EL (cell line): Measurements from ENCODE around the gene ARHGEF17.
A peak's percentile ranks its signal among the peaks of the same experiment; 100 is the strongest.

Source experiments
- DNase-seq: peaks from one replicate; pipeline ENCODE4 v3.0.0-alpha.2; 2016

The ARHGEF17 gene

GRCh38 chr11:73315293-73316020, 7.4 kb downstream of the ARHGEF17 start:
- DNase-seq, result peak; percentile 25

- DNase-seq, result no peak
Observed at GRCh38 chr11:73316422-73316821, 8.3 kb downstream of the ARHGEF17 start.

GRCh38 chr11:73317373-73317772, 9.3 kb downstream of the ARHGEF17 start:
- DNase-seq, result no peak

GRCh38 chr11:73317803-73318202, 9.7 kb downstream of the ARHGEF17 start:
- DNase-seq, result no peak

GRCh38 chr11:73318501-73319011, 10.5 kb downstream of the ARHGEF17 start:
- no peak for DNase-seq

- peak; percentile 57 for DNase-seq
Observed at GRCh38 chr11:73320763-73321603, 12.9 kb downstream of the ARHGEF17 start.

GRCh38 chr11:73321604-73322381, 13.7 kb downstream of the ARHGEF17 start:
- peak; percentile 93 for DNase-seq

GRCh38 chr11:73322382-73323306, 14.6 kb downstream of the ARHGEF17 start:
- DNase-seq, result peak; percentile 55

- DNase-seq, result peak; percentile 93
Observed at GRCh38 chr11:73323464-73323863, 15.4 kb downstream of the ARHGEF17 start.

- no peak for DNase-seq
Observed at GRCh38 chr11:73324116-73324515, 16.0 kb downstream of the ARHGEF17 start.

- DNase-seq, result no peak
Observed at GRCh38 chr11:73324665-73325035, 16.6 kb downstream of the ARHGEF17 start.

- DNase-seq, result peak; percentile 81
Observed at GRCh38 chr11:73325036-73325981, 17.2 kb downstream of the ARHGEF17 start.

- DNase-seq, result peak; percentile 48
Observed at GRCh38 chr11:73326929-73327811, 19.1 kb downstream of the ARHGEF17 start.

- no peak for DNase-seq
Observed at GRCh38 chr11:73327812-73328364, 19.8 kb downstream of the ARHGEF17 start.

GRCh38 chr11:73330569-73331093, 22.6 kb downstream of the ARHGEF17 start:
- DNase-seq, result peak; percentile 62

GRCh38 chr11:73331138-73331916, 23.3 kb downstream of the ARHGEF17 start:
- peak; percentile 64 for DNase-seq

- no peak for DNase-seq
Observed at GRCh38 chr11:73333173-73333572, 25.1 kb downstream of the ARHGEF17 start.
